NT2/D1 (cell line): ENCODE measurements around the gene MED12L.

Experiments
- SUZ12 ChIP-seq: IDR thresholded peaks from 2 replicates; pipeline ENCODE4 v1.6.1; 2011; ENCODE audit not compliant: insufficient read length, insufficient read depth; ENCODE audit errors: extremely low read depth
- YY1 ChIP-seq: IDR thresholded peaks from 2 replicates; pipeline ENCODE4 v1.6.1; 2011; ENCODE audit not compliant: insufficient read length, insufficient read depth
- ZNF274 ChIP-seq: IDR thresholded peaks from 2 replicates; pipeline ENCODE4 v1.6.1; 2011; ENCODE audit warnings: mild to moderate bottlenecking, low read depth, low read length

GRCh38 chr3:151307131-151307530 lies 221.7 kb downstream of the MED12L start:
- TF ChIP-seq ZNF274 (no peak), SUZ12 (no peak), YY1 (no peak)
